NCI-H2196 (cell line): ENCODE data around the gene PNLDC1.
"Not testable (repeated sequence)": the region's sequence is repeated elsewhere in the genome, so short reads cannot be mapped to it uniquely, and the experiment has no call there.

Experiments
- DNase-seq: peaks from one replicate; lab custom pipeline; 2025; ENCODE audit not compliant: unreplicated experiment; lab: John Stamatoyannopoulos, UW

Gene PNLDC1

DNA sequence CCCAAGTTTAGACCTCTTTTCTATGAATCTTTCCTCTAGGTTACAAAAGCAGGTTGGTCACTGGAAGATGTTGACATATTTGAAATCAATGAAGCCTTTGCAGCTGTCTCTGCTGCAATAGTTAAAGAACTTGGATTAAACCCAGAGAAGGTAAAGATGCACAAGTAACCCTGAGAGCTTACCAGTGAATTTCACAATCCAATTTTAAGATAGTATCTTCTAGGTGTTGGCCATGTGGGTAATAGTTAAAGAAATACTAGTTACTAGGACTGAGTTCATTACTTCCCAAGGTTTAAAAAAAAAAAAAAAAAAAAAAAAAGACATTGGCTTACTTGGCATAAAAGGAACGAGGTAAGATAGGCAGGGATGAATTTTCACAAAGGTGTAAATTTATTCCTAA is 21.9 kb upstream of the PNLDC1 start:
- DNase-seq, result no peak

DNA sequence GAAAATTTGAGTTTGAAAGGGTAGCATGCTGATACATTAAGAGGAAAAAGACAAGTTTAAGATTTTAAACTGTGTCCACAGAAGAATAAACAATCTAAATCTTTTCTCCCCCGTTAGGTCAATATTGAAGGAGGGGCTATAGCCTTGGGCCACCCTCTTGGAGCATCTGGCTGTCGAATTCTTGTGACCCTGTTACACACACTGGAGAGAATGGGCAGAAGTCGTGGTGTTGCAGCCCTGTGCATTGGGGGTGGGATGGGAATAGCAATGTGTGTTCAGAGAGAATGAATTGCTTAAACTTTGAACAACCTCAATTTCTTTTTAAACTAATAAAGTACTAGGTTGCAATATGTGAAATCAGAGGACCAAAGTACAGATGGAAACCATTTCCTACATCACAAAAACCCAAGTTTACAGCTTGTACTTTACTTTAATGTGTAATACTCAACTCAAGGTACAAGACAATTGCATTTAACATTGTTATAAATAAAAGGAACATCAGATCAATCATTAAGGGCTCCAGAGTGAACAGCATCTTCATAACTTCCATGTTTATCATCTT is 21.5 kb upstream of the PNLDC1 start:
- no peak for DNase-seq

DNA sequence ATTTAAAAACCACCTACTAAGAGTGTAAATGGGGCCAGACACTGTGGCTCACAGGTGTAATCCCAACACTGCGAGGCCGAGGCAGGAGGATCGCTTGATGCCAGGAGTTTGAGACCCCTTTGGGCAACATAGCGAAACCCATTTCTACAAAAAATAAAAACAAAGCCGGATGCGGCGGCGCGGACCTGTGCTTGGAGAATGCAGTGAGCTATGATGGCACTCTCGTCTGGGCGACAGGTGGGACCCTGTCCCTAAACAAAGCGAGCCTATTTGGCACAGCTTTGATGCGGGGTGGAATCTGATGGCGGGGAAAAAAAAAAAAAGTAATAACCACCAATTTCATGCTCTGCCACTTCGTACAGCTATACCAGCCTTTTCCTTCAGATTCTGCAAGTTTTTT is 11.8 kb upstream of the PNLDC1 start:
- DNase-seq, result no peak

DNA sequence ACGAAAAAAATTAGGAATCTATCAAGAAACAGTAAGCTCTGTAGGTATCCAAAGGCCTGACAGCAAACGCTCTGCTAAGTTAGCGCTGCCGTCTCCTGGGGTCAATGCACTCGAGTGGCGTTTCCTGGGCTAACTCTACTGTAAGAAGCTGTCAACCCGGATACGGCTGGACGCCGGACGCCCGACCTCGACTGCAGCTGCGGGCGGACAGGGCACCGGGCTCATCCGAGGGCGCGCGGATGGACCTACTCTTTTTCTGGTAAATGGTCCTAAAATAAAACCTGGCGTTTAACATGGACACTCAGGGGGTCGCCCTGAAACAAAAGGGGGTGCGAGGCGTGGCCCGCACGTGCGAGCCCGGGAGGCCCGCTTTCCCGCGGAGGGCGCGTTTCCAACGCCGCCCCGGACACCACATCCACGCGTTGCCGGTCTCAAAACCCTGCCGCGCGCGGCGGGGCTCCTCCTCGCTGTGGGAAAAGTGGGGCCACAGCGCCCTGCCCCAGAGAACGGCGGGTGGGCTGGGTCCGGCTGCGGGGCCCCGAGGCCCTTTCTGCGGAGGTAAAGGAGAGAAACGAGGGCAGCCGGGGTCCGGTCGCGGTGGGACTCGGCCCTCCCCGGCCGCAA is 11.2 kb upstream of the PNLDC1 start:
- no peak for DNase-seq

DNA sequence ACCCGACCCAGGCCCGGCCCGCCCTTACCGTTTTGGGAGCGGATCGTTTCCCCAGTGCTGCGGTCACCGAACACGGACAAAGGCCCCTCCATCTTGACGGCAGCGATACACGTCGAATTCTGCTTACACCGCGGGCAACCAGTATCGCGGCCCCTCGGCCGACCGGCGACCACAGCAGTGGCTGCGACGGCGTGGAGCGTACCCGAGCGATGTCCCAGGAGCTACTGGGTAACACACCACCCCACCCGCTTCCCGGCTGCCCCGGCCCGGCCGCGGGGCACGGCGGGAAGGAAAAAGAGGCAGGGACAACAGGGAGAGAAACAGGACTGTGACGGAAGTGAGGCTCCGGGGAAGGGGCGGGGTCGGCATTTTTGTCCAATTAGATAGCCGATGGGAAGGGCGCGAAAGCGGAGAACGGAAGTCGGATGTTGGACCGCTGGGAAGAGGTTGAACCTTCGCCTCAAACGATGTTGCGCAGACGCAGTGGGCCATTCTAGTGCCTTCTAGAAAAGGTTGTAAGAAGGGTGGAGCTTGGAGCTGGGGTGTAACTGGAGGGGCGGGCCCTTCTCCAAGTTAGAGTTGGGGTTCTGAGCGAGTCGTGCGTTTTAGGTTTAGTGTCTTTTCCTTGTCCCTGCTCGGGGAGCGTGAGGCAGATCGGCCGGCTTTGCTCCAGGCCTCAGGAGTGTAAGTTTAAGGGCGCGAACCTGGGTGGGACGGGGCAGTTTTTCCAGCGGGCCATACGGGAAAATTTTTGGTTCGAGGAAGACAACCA is 10.5 kb upstream of the PNLDC1 start, which contains the start of gene TCP1:
Gene TCP1 (minus strand): TSS at position 226 of the 772 bp plus-strand sequence. CDS start 134 bp downstream, at position 92.
- peak; percentile 92 for DNase-seq

DNA sequence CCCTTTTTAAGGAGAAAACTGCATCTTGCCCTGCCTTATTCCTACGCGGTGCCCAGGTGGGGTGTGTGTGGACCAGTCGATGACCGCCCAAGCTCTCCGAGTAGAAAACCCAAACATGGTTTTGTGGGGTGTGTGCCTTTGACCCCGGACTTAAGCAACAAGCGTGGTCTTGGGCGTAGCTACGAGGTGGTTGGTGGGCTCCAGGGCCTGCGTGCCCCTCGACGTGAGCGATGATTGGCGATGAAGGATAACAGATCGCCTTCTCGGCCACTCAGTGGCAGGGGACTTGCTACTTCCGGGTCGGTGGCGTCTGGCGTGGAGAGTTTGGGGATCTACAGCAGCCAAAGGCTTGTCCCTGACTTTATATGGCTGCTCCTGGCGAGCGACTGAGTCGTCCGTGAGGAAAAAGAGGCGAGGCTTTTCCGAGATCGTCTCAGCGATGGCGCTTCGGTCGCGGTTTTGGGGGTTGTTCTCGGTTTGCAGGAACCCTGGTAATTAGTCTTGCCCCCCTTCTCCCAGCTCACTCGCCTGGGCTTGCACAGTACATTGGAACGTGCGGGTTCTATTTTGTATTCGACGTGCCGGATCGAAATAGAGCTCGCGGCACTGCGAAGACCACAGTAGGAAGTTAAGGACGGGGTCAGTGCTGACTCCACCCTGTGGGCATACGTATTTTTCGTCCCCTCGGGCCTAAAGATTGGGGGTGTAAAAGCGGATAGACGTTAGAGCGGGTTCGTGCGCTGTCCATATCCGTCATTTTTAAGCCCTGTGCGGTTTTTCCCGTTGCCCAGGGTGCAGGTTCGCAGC is 9.7 kb upstream of the PNLDC1 start, which contains the start of gene MRPL18:
Gene MRPL18 (plus strand): TSS at position 319 of the 807 bp plus-strand sequence. CDS start 121 bp downstream, at position 440.
- peak; percentile 73 for DNase-seq

DNA sequence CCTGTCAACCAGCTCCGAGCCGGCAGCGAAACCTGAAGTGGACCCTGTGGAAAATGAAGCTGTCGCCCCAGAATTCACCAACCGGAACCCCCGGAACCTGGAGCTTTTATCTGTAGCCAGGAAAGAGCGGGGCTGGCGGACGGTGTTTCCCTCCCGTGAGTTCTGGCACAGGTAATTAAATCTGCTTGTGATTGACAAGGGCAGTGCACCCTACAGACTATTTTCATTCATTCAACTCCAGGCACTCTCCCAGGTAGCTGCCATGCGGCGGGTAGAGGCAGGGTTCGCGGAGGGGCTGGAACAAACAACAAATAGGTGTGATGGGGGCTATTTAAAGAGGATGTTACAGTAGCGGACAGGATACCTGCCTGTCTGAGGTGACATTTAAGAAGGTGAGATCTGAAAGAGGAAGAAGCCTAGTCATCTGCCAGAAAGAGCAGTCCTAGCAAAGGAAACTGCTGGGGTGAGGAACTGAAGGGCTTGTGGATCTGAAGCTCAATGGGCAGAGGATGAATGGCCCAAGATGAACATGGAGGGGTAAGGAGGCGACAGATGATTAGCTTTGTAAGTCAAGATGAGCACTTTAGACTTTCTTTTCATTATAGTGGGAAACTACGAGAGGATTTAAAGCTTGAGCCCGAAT is 9.0 kb upstream of the PNLDC1 start:
- DNase-seq, result no peak

DNA sequence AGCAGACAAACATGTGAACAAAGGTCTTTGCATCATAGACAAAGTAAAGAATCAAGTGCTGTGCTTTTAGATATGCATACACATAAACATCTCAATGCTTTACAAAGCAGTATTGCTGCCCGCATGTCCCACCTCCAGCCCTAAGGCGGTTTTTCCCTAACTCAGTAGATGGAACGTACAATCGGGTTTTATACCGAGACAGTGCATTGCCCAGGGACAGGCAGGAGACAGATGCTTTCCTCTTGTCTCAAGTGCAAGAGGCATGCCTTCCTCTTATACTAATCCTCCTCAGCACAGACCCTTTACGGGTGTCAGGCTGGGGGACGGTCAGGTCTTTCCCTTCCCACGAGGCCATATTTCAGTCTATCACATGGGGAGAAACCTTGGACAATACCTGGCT is 5.1 kb upstream of the PNLDC1 start:
- DNase-seq, result not testable (repeated sequence)

DNA sequence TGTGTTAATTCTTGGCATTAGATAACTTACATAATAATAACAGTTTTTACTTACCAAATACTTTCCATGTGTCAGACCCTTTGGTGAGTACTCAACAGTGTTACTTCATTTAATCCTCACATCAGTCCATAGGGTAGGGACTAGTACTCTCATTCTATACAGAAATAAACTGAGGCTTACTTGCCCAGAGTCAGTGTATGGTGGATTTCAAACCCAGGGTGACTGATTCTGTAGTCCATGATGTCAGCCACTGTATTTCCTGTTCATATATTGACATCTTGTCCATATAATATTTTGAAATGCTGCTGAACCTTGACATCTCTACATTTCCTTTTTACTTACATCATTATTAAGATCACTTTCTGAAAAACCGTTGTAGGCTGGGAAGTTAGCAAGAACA is 2.5 kb upstream of the PNLDC1 start:
- no peak for DNase-seq

DNA sequence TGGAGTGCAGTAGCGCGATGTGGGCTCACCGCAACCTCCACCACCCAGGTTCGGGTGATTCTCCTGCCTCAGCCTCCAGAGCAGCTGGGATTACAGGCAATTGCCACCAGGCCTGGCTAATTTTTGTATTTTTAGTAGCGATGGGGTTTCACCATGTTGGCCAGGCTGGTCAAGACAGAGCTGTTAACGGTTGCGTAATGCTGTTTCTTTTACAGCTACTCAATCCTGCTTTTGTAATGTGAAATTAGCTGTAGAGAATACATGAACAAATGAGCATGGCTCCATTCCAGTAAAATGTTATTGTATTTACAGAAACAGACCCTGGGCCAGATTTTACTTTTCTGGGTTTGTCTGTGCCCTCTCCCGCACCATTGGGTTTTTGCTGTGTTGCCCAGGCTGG is 1.9 kb downstream of the PNLDC1 start:
- no peak for DNase-seq

DNA sequence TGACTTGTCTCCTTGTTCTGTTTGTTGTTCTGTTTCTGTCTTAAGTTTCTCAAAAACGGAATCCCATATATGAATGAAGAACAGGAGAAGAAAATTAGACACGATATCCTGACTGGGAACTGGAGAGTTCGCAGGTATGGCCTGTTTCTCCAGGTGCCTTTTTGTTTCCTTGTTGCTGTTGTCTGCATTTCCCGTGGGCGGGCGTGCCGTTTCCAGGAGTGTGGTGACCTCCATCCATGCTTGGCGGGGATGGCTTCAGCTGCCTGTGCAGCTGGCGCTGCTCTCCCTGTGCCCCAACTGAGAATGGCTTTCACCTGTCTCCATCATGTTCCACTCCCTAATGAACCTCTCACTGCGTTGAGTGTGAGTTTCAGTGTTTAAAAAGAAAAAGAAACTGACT is 4.4 kb downstream of the PNLDC1 start:
- DNase-seq, result no peak

DNA sequence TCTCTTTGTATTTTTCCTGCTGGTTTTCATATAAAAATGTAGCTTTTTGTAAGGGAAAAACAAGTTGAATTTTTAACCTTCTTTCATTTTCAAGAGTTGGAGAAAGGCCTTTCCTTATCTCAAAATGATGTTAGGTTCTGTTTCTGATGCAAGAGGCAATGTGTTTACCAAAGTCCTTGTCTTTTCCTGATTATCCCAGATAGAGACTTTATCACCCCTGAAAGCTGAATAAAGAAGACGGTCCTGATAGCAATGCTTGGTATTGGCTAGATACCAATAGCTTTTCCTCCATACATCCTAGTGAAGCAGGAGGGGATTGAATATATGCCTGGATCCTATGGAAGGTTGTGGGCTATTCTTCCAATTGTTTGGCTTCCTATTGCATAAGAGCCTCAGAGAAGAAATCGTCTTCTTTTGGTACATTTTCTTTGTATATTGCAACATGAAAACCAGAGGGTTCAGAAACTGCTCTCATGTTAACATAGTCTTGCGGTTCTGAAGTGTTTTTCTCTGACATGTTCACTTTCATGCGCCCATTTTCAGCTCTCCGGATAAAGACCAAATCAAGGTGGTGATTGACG is 5.5 kb downstream of the PNLDC1 start:
- DNase-seq, result no peak

DNA sequence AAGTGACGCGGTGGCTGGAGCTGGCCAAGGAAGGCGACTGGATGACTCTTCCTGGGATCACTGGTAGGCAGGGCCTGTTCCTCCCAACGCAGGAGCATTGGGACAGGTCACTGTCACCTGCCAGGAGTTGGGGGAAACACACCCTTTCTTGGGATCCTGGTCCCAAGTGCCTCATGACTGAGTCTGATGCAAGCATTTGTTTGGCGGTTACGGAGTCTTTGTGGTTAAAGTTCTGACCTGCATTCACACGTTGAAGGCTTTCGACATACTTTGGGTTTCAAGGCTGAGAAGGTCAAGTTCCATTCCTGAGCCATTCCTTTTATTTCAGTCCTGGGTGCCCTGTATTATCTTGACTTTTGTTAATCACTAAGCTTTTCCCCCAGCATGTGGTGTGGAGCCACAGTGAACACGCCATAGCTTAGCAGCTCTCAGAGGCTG is 6.0 kb downstream of the PNLDC1 start:
- DNase-seq, result no peak

DNA sequence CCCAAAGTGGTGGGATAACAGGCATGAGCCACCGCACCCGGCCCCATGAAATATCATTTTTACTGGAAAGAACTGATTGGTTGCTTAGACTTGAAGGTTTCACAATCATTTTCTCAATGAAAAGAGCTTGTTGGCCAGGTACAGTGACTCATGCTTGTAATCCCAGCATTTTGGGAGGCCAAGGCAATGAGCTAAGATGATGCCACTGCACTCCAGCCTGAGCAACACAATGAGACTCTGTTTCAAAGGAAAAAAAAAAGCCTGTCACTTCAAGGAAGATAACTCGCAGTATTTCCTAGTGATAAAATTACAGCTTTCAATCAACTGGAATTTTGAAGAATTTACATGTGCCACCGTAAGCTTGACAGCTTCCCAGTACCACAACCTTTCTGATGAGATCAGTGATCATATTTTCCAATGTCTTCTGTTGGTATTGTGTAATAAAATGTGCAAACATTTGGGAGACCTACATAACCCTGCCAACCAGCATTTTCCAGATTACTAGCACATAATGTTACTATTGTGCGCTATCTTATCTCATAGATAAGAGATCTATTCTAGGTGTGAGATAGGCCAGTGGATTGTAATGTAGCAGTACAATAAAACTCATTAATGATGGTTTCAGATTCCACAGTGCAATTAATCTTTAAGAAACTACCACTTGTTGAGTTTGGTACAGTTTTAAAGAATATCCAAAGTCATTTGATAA is 7.2 kb downstream of the PNLDC1 start:
- no peak for DNase-seq

DNA sequence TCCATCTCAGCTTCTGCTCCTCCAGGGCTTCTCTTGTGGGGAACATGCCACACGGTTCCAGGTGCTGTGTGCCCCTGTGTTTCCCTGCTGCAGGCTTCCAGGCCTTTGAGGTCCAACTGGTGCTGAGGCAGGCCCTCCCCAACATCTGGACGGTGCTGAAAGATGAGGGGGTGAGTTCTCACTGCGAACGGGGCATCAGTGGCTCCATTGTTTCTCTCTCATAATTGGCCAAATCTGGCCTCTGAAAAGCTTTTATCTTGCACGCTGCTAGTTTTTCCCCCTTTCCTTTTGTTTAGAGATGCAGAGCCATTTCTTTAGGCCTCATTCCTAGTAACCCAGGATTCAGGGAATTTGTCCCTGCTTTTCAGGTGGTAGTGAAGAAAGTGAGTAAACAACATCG is 8.6 kb downstream of the PNLDC1 start:
- no peak for DNase-seq

DNA sequence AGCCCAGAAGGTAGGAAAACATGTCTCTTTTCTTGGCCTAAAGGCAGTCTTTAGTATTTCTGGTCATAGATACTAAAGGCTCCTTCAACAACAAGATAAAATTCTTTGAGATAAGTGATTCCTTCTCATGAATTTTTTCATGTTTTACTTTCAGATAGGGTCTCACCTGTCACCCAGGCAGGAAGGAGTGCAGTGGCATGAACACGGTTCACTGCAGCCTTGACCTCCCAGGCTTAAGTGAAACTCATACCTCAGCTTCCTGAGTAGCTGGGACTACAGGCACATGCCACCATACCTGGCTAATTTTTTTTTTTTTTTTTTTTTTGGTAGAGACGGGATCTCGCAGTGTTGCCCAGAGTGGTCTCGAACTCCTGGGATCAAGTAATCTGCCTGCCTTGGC is 9.1 kb downstream of the PNLDC1 start:
- no peak for DNase-seq

DNA sequence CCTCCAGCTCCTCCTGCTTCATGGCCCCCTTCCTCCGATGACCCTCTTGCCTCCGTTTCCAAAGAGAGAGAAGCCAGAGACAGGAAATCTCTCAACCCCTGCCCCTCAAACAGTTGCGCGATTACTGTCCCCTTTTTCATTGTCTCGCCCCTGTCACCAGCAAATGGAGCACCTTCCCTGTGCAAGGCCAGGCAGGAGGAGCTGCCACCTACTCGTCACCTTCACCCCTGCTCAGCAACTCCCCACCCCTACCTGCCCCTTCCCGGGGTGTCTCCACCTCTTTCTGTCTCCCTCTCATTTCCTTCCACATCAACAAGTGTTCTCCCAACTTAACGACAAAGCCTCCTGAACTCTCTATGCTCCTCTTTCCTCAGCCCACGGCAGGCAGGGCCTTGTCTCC is 13.7 kb downstream of the PNLDC1 start:
- no peak for DNase-seq

DNA sequence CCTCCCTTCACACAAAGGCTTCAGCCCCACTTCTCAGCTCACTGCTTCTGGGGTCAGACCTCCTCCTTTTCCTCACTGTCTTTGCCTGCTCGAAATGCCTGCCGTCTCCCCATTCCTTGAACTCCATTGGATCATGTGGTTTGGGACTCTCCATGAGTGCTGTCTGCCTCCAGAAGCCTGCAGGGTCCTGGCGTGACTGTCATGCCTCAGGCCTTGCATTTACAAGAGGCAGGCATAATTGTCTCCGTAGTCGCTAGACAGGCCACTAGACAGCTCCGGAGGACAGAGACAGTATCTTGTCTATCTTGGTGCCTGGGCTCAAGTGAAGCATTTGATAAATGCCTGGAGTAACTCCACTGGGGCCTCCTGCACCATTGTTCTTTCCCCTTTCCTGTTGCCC is 15.3 kb downstream of the PNLDC1 start:
- no peak for DNase-seq

DNA sequence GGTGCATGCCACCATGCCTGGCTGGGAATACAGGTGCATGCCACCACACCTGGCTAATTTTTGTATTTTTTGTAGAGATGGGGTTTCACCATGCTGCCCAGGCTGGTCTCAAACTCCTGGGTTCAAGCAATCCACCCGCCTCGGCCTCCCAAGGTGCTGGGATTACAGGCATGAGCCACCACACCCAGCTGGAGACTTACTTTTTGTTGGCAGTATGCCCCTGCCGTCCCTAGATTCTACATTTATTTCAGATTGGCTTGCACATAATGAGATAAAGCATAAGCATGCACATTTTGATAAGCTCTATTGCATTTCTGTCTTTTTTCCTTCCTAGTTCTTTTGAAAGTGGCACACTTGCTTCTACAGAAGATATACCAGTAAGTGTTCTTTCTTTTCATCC is 16.7 kb downstream of the PNLDC1 start:
- DNase-seq, result not testable (repeated sequence)
